H54 (cell line): Measurements from ENCODE around the gene SLC2A8.

Experiments used
- DNase-seq: peaks from one replicate; pipeline ENCODE4 v3.0.0; 2011; ENCODE audit warnings: low spot score, mixed read lengths; ENCODE audit not compliant: insufficient read length
- FAIRE-seq: peaks from 3 replicates; lab custom pipeline; 2011; peaks lifted over from hg19 to GRCh38; lab: Jason Lieb, UNC
- POLR2A ChIP-seq: IDR thresholded peaks from 2 replicates; pipeline ENCODE4 v1.6.1; 2011; ENCODE audit warnings: low read depth, mild to moderate bottlenecking, low read length

The SLC2A8 gene

GRCh38 chr9:127452691-127453090, 55.7 kb downstream of the SLC2A8 start:
- DNase-seq (no peak), FAIRE-seq (no peak)
- TF ChIP-seq POLR2A, result no peak

GRCh38 chr9:127455324-127455992, 58.5 kb downstream of the SLC2A8 start:
- FAIRE-seq, result no peak
- peak; percentile 66 for DNase-seq

GRCh38 chr9:127457191-127457878, 60.4 kb downstream of the SLC2A8 start:
- FAIRE-seq, result no peak
- no peak for DNase-seq
- TF ChIP-seq POLR2A, result no peak

More at GRCh38 chr9:127455324-127455992, 58.5 kb downstream of the SLC2A8 start:
- no peak for TF ChIP-seq POLR2A
